GM19468 (cell line): Measurements from ENCODE around the gene BMP5.

Experiments
- ATAC-seq: cut with Tn5 transposase; IDR thresholded peaks from one replicate; pipeline ENCODE4 v1.9.1; 2021; ENCODE audit warnings: mild to moderate bottlenecking, moderate library complexity, moderate number of reproducible peaks; ENCODE audit not compliant: unreplicated experiment; ENCODE audit errors: extremely low read depth

The BMP5 gene

GRCh38 chr6:55877283-55877682 lies 1.9 kb upstream of the BMP5 start:
- ATAC-seq: no peak

GRCh38 chr6:55874316-55874715 lies 1.1 kb downstream of the BMP5 start:
- no peak for ATAC-seq

GRCh38 chr6:55872866-55873265 lies 2.5 kb downstream of the BMP5 start:
- no peak for ATAC-seq

GRCh38 chr6:55870181-55870813 lies 5.1 kb downstream of the BMP5 start:
- ATAC-seq: no peak

- ATAC-seq: no peak
Measured at GRCh38 chr6:55869674-55870073, 5.7 kb downstream of the BMP5 start.

GRCh38 chr6:55868771-55869479 lies 6.5 kb downstream of the BMP5 start:
- peak; percentile 90 for ATAC-seq

- ATAC-seq: no peak
Measured at GRCh38 chr6:55868176-55868575, 7.2 kb downstream of the BMP5 start.

GRCh38 chr6:55866128-55866527 lies 9.3 kb downstream of the BMP5 start:
- ATAC-seq: no peak

- no peak for ATAC-seq
Measured at GRCh38 chr6:55853008-55854001, 22.1 kb downstream of the BMP5 start.

GRCh38 chr6:55841341-55841740 lies 34.0 kb downstream of the BMP5 start:
- no peak for ATAC-seq

- ATAC-seq: no peak
Measured at GRCh38 chr6:55839080-55839479, 36.3 kb downstream of the BMP5 start.

GRCh38 chr6:55836945-55837344 lies 38.4 kb downstream of the BMP5 start:
- no peak for ATAC-seq

- ATAC-seq: no peak
Measured at GRCh38 chr6:55836481-55836880, 38.9 kb downstream of the BMP5 start.

GRCh38 chr6:55835220-55835619 lies 40.2 kb downstream of the BMP5 start:
- no peak for ATAC-seq

GRCh38 chr6:55833284-55833683 lies 42.1 kb downstream of the BMP5 start:
- peak; percentile 7 for ATAC-seq

- ATAC-seq: no peak
Measured at GRCh38 chr6:55827818-55828522, 47.4 kb downstream of the BMP5 start.

- no peak for ATAC-seq
Measured at GRCh38 chr6:55826941-55827340, 48.4 kb downstream of the BMP5 start.

GRCh38 chr6:55825402-55826051 lies 49.9 kb downstream of the BMP5 start:
- ATAC-seq: no peak

GRCh38 chr6:55822815-55823214 lies 52.6 kb downstream of the BMP5 start:
- ATAC-seq: no peak

- ATAC-seq: no peak
Measured at GRCh38 chr6:55822005-55822404, 53.4 kb downstream of the BMP5 start.
